HG02623 (cell line): ENCODE results near the gene ZNF805.
A peak's percentile ranks its signal among the peaks of the same experiment; 100 is the strongest.
"Not testable (repeated sequence)": the region's sequence is repeated elsewhere in the genome, so short reads cannot be mapped to it uniquely, and the experiment has no call there.

ENCODE experiments used
- ATAC-seq: cut with Tn5 transposase; IDR thresholded peaks from one replicate; pipeline ENCODE4 v1.9.1; 2021; ENCODE audit warnings: moderate library complexity; ENCODE audit not compliant: unreplicated experiment

ZNF805 gene

DNA sequence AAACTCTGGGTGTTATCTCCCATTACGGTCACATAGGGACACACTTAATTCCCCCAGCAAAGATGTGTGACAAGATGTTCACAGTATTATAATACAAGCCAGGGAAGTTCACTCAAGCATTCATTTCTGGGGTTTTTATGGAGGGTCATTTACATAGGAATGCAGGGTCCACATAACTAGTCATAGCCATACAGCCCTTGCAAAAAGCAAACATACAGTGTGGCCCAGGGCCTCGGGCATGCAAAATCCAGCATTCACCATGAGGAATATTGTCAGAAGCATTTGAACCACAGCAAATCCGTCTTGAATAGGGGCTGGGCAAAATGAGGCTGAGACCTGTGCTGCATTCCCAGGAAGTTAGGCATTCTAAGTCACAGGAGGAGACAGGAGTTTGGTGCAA lies 26.9 kb downstream of the ZNF805 start:
- ATAC-seq, result no peak

GRCh38 chr19:57269515-57270250 lies 29.3 kb downstream of the ZNF805 start:
- ATAC-seq, result no peak

- no peak for ATAC-seq
Measured at GRCh38 chr19:57271280-57271679, 30.8 kb downstream of the ZNF805 start.

DNA sequence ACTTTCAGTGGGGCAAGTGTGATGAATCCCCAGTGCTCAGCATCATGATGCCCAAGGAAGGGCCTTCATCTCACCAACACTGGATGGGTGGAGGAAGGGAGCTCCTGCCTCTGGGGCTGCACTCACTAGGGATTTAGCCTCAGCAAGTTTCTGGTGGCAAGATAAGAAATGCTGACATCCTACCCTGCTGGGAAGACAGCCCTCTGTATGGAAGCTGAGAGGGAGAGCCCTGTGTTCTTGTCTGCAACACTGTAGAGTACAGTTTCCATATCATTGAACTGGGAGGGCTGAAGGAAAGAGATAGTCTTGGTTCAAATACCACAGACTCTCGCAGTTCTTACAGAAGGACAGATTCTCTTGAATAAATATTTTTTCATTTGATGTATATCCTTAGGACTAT lies 32.6 kb downstream of the ZNF805 start:
- ATAC-seq, result no peak

DNA sequence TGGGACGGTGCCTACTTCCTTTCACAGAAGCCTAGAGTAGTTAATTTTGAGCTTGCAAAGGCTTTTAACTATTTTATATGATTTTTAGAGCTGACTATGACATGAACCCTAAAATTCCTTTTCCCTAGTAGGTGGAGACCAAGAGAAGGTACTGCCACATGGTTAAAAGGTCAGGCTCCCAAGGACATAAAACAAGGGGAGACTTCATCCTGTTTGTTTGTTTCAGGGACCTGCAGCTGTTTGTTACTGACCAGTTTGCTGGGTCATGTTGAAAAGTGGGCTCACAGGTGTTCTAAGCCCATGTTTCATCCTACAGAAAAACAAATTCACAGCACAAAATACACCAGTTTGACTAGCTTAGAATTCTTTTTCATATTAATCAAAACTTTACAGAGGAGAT lies 36.0 kb downstream of the ZNF805 start:
- ATAC-seq, result no peak

DNA sequence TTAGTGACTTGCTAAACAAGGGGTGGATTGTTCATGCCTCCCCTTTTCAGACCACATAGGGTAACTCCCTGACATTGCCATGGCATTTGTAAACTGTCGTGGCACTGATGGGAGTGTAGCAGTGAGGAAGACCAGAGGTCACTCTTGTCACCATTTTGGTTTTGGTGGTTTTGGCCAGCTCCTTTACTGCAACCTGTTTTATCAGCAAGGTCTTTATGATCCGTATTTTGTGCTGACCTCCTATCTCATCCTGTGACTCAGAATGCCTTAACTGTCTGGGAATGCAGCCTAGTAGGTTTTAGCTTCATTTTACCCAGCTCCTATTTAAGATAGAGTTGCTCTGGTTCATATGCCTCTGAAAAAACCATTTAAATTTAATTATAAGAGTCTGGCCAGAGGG lies 38.0 kb downstream of the ZNF805 start:
- not testable (repeated sequence) for ATAC-seq

DNA sequence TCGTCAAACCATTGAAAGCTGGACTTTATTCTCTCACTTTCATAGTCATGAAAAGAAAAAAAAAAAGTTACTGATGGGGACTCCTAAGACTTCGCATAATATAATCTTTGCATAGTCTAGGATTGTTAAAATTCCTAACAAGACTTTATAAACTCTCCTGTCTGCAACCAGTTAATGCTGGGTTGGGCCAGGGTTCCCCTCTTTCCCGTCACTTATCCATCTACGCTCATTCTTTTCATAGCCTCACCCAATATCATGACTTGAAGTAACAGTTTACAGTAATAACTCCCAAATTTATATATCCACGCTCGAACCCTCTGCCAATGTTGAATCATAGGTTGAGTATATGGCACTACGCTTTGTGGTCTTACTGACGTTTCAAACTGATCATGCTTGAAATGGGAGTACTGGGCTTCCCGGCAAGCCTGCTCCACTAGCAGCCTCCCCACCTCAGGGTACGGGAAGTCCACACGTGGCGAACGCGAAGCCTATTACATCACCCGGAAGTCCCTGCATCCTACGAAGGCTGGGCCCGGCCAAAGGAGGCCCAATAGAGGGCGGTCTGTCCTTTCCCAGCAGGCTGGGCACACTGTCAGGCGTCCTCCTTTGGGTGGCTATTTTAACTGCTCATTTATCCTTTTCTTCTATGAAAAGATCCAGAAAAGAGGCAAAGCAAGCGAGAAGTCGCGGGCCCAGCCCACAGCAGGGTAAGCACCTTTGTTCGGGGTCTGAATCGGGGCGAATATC lies 39.2 kb downstream of the ZNF805 start:
- peak; percentile 63 for ATAC-seq

DNA sequence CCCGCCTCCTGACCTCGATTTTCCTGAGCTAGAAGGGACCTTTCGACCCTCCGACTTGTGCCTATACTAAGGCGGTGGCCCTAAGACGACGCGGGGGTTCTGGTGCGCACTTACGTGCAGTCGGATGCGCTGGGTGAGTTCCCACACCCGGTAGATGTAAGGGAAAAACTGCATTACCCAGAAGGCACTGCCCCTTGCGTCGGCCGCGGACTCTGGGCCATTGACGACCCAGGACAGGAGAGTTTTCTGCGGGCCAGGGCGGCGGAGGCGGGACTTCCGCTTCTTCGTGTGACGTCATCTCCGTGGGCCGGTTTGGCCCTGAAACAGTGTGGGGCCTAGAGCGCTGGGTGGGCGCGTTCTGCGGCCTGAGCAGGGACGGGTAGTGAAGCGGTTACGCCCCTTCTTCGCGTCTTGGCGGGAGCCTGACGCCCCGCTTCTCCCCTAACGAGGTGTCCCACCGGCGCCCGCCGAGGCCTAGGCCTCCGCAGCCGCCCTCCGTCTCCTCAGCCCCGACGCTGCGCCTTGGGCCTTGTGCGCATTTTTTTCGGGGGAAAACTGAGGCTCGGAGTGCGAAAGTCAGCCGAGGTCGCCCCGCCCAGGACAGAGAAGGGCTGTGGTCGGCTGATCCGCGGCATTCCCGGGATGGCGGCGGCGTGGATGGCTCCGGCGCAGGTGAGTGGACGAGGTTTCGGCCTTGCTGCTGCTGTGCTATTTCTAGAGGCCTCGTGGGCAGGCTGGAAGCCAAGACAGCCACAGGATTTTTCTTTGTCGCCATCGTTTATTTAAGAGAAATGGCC lies 39.9 kb downstream of the ZNF805 start, which contains the start of gene ZNF460:
TSS of gene ZNF460 (plus strand) at position 321 of the 797 bp plus-strand sequence. CDS start at position 643, 322 bp downstream.
- ATAC-seq, result peak; percentile 79

DNA sequence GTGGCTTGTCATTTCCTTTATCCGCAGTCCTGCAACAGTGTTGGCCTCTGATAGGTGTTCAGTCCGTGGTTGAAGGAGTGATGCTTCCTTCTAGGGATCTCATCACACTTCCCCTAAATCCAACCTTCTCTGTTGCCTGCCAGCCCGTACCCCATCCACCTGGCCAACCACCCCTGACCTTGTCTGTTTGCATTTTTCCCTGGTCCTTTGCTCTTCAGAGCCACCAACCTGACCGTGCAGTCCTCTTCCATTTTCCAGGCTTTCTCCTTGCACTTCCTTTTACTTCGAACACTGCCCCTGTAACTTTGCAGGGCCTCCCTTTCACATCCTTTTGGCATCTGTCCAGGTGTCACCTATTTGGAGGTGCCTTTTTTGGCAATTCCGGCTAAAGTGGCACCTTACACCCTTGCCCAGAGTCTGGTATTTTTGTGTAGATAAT lies 40.5 kb downstream of the ZNF805 start:
- no peak for ATAC-seq

DNA sequence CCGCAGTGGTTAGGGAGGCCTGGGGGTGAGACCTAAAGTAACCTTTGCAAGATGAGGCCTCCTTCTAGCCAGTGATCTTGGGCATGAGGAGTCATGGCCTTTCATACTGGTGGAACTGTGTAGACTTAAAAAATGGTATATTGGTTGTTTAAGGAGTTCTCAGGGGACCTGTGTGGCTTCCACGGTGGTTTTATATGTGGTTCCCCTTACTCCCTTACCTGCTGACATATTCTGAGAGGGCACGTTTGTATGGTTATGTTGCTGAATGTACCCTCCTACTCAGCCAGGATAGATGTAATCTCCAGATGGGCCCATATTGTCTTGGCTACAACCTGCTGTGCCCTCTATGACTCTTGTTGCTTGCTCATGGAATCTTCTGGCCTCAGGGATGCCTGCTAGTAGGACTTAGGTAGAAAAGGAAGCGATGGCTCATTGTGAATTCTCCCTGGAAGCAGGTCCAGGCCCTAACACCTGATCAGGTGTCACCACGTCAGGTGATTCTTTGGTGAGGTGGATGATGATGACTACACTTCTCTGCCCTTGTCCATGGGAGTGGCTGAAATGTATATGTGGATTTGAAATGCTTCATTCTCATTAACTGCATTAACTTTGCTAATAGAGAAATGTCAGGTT lies 41.7 kb downstream of the ZNF805 start:
- ATAC-seq, result no peak

GRCh38 chr19:57288373-57288772 lies 47.9 kb downstream of the ZNF805 start:
- ATAC-seq, result no peak

GRCh38 chr19:57290970-57291369 lies 50.5 kb downstream of the ZNF805 start:
- no peak for ATAC-seq

- ATAC-seq, result no peak
Measured at GRCh38 chr19:57292547-57292946, 52.1 kb downstream of the ZNF805 start.

GRCh38 chr19:57293719-57294118 lies 53.3 kb downstream of the ZNF805 start:
- no peak for ATAC-seq

GRCh38 chr19:57302020-57302465 lies 61.6 kb downstream of the ZNF805 start:
- ATAC-seq, result no peak

GRCh38 chr19:57302727-57303401 lies 62.4 kb downstream of the ZNF805 start:
- ATAC-seq, result no peak
